Measurements from ENCODE around the gene TTC39C.

- TF ChIP-seq SUZ12 (IDR thresholded peaks at IDR 0.05; ENCODE audit: extremely low read depth, insufficient read depth, insufficient read length) (no peak), ZNF274 (IDR thresholded peaks at IDR 0.05; ENCODE audit: low read depth, low read length) (no peak)
Measured at GRCh38 chr18:23967321-23968089, 47.0 kb upstream of the TTC39C start.

Data from NT2/D1 (cell line).